ENCODE results near the gene G6PC1. TPM values are rescaled to one million over a fixed set of nuclear protein-coding genes. Genes with fewer than 3 reads are reported as not detected.

G6PC1 gene
- total and polyA plus RNA-seq, 2 of the 13 experiments (the other 11 are each of a cell fraction or from before 2014, with no cell fraction given) = 1.7 to 37.9 TPM

- TF ChIP-seq MEF2D (CRISPR knock-in tag; IDR thresholded peaks at IDR 0.05) = 0 out of 2 replicates have a peak, but pooled peaks have one; percentile 59
- TF ChIP-seq FOXJ3 (CRISPR knock-in tag; IDR thresholded peaks at IDR 0.05; ENCODE audit: borderline replicate concordance) = no peak
- peak; percentile 28; the same call in 1 of the 2 replicates for TF ChIP-seq NFKB2 (CRISPR knock-in tag; IDR thresholded peaks at IDR 0.05; ENCODE audit: borderline replicate concordance)
- 0 out of 2 replicates have a peak, but pooled peaks have one; percentile 8 for TF ChIP-seq ZHX1 (CRISPR knock-in tag; IDR thresholded peaks at IDR 0.05; ENCODE audit: low read depth)
- no peak for TF ChIP-seq NAIF1 (CRISPR knock-in tag; IDR thresholded peaks at IDR 0.05; ENCODE audit: borderline replicate concordance)
- 0 out of 2 replicates have a peak, but pooled peaks have one; percentile 23 for TF ChIP-seq ZNF773 (CRISPR knock-in tag; IDR thresholded peaks at IDR 0.05; ENCODE audit: borderline replicate concordance)
Observed at GRCh38 chr17:42853597-42853967, 47.0 kb upstream of the G6PC1 start (continued).

- Histone ChIP-seq H3K4me2 (ENCODE audit: low read depth, low read length) (peak overlapping the region; percentile 80), H3K4me3 (replicated peaks in 1 of 3; ENCODE audit: insufficient read depth in 1 of 3, low read depth in 2 of 3, low read length in 3 of 3) (peak overlapping the region; percentile 52 to 71 (median 53); a peak in 5 of 6 replicates), H3K9me3 (ENCODE audit: low read length) (no peaks in the 10 kb centered on the region), H3K79me2 (ENCODE audit: insufficient read depth, low read length) (peaks cover 10% of the 10 kb centered on the region), H3K9ac (ENCODE audit: insufficient read depth, low read depth, low read length) (peak overlapping the region; percentile 32), H3K27me3 (ENCODE audit: control insufficient read depth in 1 of 2, insufficient read depth in 2 of 2, low read length in 2 of 2) (no peaks in the 10 kb centered on the region), H2AFZ (ENCODE audit: low read length) (no peak overlapping the region), H3K36me3 (replicated peaks in 1 of 2; ENCODE audit: control insufficient read depth in 1 of 2, insufficient read depth in 2 of 2, low read length in 2 of 2) (no peaks in the 10 kb centered on the region; a peak in 1 of 5 replicates), H4K20me1 (ENCODE audit: insufficient read depth, low read length) (no peaks in the 10 kb centered on the region), H3K27ac (ENCODE audit: extremely low read length, insufficient read depth, low read length) (peak overlapping the region; percentile 77), H3K4me1 (ENCODE audit: insufficient read depth, low read length) (peaks cover 76% of the 10 kb centered on the region)
- TSS peak; percentile 49 for BruUV-seq (replicated peaks)
- in situ Hi-C loops (cut with HindIII; ENCODE audit: extremely low pct_ligation_motif_present, low pct_unique_long_range_greater_than_20kb) = no loop called here
- peak; percentile 39 for DNase-seq (ENCODE audit: low spot score)
- FAIRE-seq = peak; percentile 59
- peak; percentile 74 for ATAC-seq
- POLR2A ChIA-PET = interaction anchor here (1.1 to 4.1 kb wide), 10 partner anchors 9 to 144 kb away, joined by 3 to 36 read pairs (median 8); partner anchors contain the start of genes AOC2, PSME3, RPL27 and VPS25
- 11% methylated on average over 13 of the region's 15 CpGs for WGBS (ENCODE audit: low lambda C conversion rate)
- intact Hi-C loops (cut with micrococcal nuclease; ENCODE audit: unreplicated experiment) = loop anchor here (2.0 kb wide), 1 partner anchor 13 kb away; no protein-coding TSS in a partner anchor
- CTCF ChIA-PET (ENCODE audit: low intra/inter-chr PET ratio, low total read pairs) = no interaction called here
- TF ChIP-seq HBP1 (CRISPR knock-in tag; IDR thresholded peaks at IDR 0.05; ENCODE audit: low read depth) (no peak), FOSL2 (CRISPR knock-in tag; IDR thresholded peaks at IDR 0.05) (no peak), DMAP1 (CRISPR knock-in tag; IDR thresholded peaks at IDR 0.05) (peak; percentile 45; the same call in 1 of the 2 replicates), ZMYM2 (CRISPR knock-in tag; IDR thresholded peaks at IDR 0.05) (peak; percentile 79), ZNF501 (CRISPR knock-in tag; IDR thresholded peaks at IDR 0.05) (0 out of 2 replicates have a peak, but pooled peaks have one; percentile 23), ARNTL (CRISPR knock-in tag; IDR thresholded peaks at IDR 0.05) (peak; percentile 70), ZNF484 (CRISPR knock-in tag; IDR thresholded peaks at IDR 0.05; ENCODE audit: borderline replicate concordance, low read depth) (no peak), ZSCAN25 (CRISPR knock-in tag; IDR thresholded peaks at IDR 0.05) (0 out of 2 replicates have a peak, but pooled peaks have one; percentile 51), TEAD3 (CRISPR knock-in tag; optimal IDR thresholded peaks at IDR 0.05; ENCODE audit: borderline replicate concordance) (peak; percentile 9), ZBTB25 (CRISPR knock-in tag; IDR thresholded peaks at IDR 0.05) (peak; percentile 36; the same call in 1 of the 2 replicates), GTF3A (CRISPR knock-in tag; conservative IDR thresholded peaks at IDR 0.05) (0 out of 2 replicates have a peak, but pooled peaks have one; percentile 51)
Observed at GRCh38 chr17:42853968-42854790, 46.4 kb upstream of the G6PC1 start.

Data from HepG2 (cell line).